IMR-90 (cell line): ENCODE measurements around the gene MPZL1. TPM values are rescaled to one million over a fixed set of nuclear protein-coding genes. Genes with fewer than 3 reads are reported as not detected.

ENCODE experiments used
- ATAC-seq: fragments of 200-7000 bp; cut with Tn5 transposase; 2 replicates; pipeline ENCODE4 v1.9.1; 2020; ENCODE audit warnings: low read depth, mild to moderate bottlenecking, moderate library complexity
- BruUV-seq: library from RNA; stranded (reverse); fragments of 400-500 nt; replicated peaks from 2 replicates; lab custom pipeline; 2021; lab: Mats Ljungman, UMichigan
- CTCF ChIA-PET: fragments of 300-600 bp; formaldehyde crosslinking; extraction: SDS; loops from one replicate; lab custom pipeline; 2021; ENCODE audit warnings: antibody characterized with exemption; lab: Yijun Ruan, JAX
- POLR2A ChIA-PET: fragments of 300-600 bp; sonication (Branson Sonifier 250); formaldehyde crosslinking; loops from one replicate; lab custom pipeline; 2022; ENCODE audit warnings: antibody characterized with exemption; ENCODE audit not compliant: unreplicated experiment; lab: Charles Lee
- DNase-seq: peaks from one replicate; pipeline ENCODE4 v3.0.0; 2013
- H2AFZ ChIP-seq: replicated peaks from 2 replicates; pipeline ENCODE3; 2013; ENCODE audit warnings: low read length, mild to moderate bottlenecking; ENCODE audit not compliant: poor library complexity
- H2AK5ac ChIP-seq: 2 replicates; pipeline ENCODE4 v1.6.1; 2013; ENCODE audit warnings: low read depth, low read length, inconsistent platforms
- H2AK9ac ChIP-seq: replicated peaks from 2 replicates; pipeline ENCODE3; 2013; ENCODE audit warnings: mild to moderate bottlenecking, low read depth, low read length, moderate library complexity; ENCODE audit not compliant: poor library complexity
- H2BK120ac ChIP-seq: 2 replicates; pipeline ENCODE4 v1.6.1; 2013; ENCODE audit warnings: low read depth, low read length, inconsistent platforms
- H2BK15ac ChIP-seq: 3 replicates; pipeline ENCODE4 v1.6.1; 2013; ENCODE audit warnings: low read depth, low read length, inconsistent platforms
- H2BK20ac ChIP-seq: 2 replicates; pipeline ENCODE4 v1.6.1; 2013; ENCODE audit warnings: low read depth, mild to moderate bottlenecking, inconsistent platforms, low read length, moderate library complexity
- H2BK5ac ChIP-seq: 2 replicates; pipeline ENCODE4 v1.6.1; 2013; ENCODE audit warnings: mild to moderate bottlenecking, low read depth, low read length, inconsistent platforms; ENCODE audit not compliant: poor library complexity, severe bottlenecking
- H3K14ac ChIP-seq: replicated peaks from 2 replicates; pipeline ENCODE4 v1.6.1; 2013; ENCODE audit warnings: low read depth, low read length, inconsistent platforms
- H3K18ac ChIP-seq: 2 replicates; pipeline ENCODE4 v1.6.1; 2013; ENCODE audit warnings: low read depth, low read length, control low read depth
- H3K23ac ChIP-seq: 2 replicates; pipeline ENCODE4 v1.6.1; 2013; ENCODE audit warnings: low read depth, low read length, inconsistent platforms
- H3K27ac ChIP-seq: 2 replicates; pipeline ENCODE4 v1.5.1; 2013; ENCODE audit warnings: mild to moderate bottlenecking, control low read depth, low read length; ENCODE audit not compliant: insufficient read depth
- H3K27me3 ChIP-seq: 2 replicates; pipeline ENCODE4 v1.6.1; 2013; ENCODE audit warnings: low read length; ENCODE audit not compliant: control insufficient read depth, insufficient read depth
- H3K36me3 ChIP-seq: 2 replicates; pipeline ENCODE4 v1.6.1; 2013; ENCODE audit warnings: low read length, mixed read lengths; ENCODE audit not compliant: control insufficient read depth, insufficient read depth
- H3K4ac ChIP-seq: 2 replicates; pipeline ENCODE4 v1.6.1; 2013; ENCODE audit warnings: low read depth, low read length, inconsistent platforms
- H3K4me1 ChIP-seq: 2 replicates; pipeline ENCODE4 v1.6.1; 2013; ENCODE audit warnings: low read length, mixed read lengths; ENCODE audit not compliant: control insufficient read depth, insufficient read depth
- H3K4me2 ChIP-seq: 2 replicates; pipeline ENCODE4 v1.6.1; 2013; ENCODE audit warnings: low read depth, mild to moderate bottlenecking, control low read depth, low read length, moderate library complexity
- H3K4me3 ChIP-seq: 2 replicates; pipeline ENCODE4 v1.5.1; 2013; ENCODE audit warnings: low read depth, mild to moderate bottlenecking, control low read depth, low read length, moderate library complexity; ENCODE audit not compliant: insufficient read depth
- H3K56ac ChIP-seq: 2 replicates; pipeline ENCODE4 v1.6.1; 2013; ENCODE audit warnings: low read length, inconsistent platforms; ENCODE audit not compliant: insufficient read depth; ENCODE audit errors: extremely low read depth
- H3K79me1 ChIP-seq, 2 experiments: 2 replicates each; pipeline ENCODE4 v1.6.1; 2013; ENCODE audit warnings: low read length in 2 of 2, inconsistent platforms in 1 of 2, low read depth in 1 of 2
- H3K9ac ChIP-seq: 2 replicates; pipeline ENCODE4 v1.6.1; 2013; ENCODE audit warnings: low read depth, low read length, control low read depth
- H3K9me1 ChIP-seq: 2 replicates; pipeline ENCODE4 v1.6.1; 2013; ENCODE audit warnings: low read length, inconsistent platforms; ENCODE audit not compliant: insufficient read depth
- H3K9me3 ChIP-seq: 2 replicates; pipeline ENCODE4 v1.6.1; 2013; ENCODE audit warnings: low read length; ENCODE audit not compliant: control insufficient read depth, insufficient read depth
- H4K20me1 ChIP-seq: 2 replicates; pipeline ENCODE4 v1.6.1; 2013; ENCODE audit warnings: low read length, inconsistent platforms; ENCODE audit not compliant: insufficient read depth
- H4K5ac ChIP-seq: 2 replicates; pipeline ENCODE4 v1.6.1; 2013; ENCODE audit warnings: mild to moderate bottlenecking, low read depth, low read length, control low read depth
- H4K8ac ChIP-seq, 2 experiments: 2 replicates each; pipeline ENCODE4 v1.6.1; 2013; ENCODE audit warnings: low read depth in 2 of 2, low read length in 2 of 2, control low read depth in 1 of 2, inconsistent platforms in 1 of 2
- H4K91ac ChIP-seq: 2 replicates; pipeline ENCODE4 v1.6.1; 2013; ENCODE audit warnings: low read depth, low read length, inconsistent platforms; ENCODE audit not compliant: insufficient read depth
- BHLHE40 ChIP-seq: fragments of 150-350 bp; IDR thresholded peaks from 2 replicates; pipeline ENCODE4 v1.6.1; 2016; ENCODE audit warnings: mild to moderate bottlenecking, low read depth, low read length
- CEBPB ChIP-seq: IDR thresholded peaks from 2 replicates; pipeline ENCODE4 v1.6.1; 2012; ENCODE audit warnings: low read depth, low read length, improper control_type of control experiment
- CHD1 ChIP-seq: IDR thresholded peaks from 2 replicates; pipeline ENCODE4 v1.6.1; 2012; ENCODE audit warnings: low read depth, low read length, improper control_type of control experiment
- FOS ChIP-seq: fragments of 150-350 bp; IDR thresholded peaks from 2 replicates; pipeline ENCODE4 v1.6.1; 2016; ENCODE audit warnings: low read depth, low read length
- MAFK ChIP-seq: IDR thresholded peaks from 2 replicates; pipeline ENCODE4 v1.6.1; 2012; ENCODE audit warnings: low read depth, low read length, improper control_type of control experiment
- MAZ ChIP-seq: IDR thresholded peaks from 2 replicates; pipeline ENCODE4 v1.6.1; 2012; ENCODE audit warnings: low read depth, mild to moderate bottlenecking, low read length, improper control_type of control experiment, moderate library complexity, borderline replicate concordance
- MXI1 ChIP-seq: IDR thresholded peaks from 2 replicates; pipeline ENCODE4 v1.6.1; 2012; ENCODE audit warnings: low read depth, mild to moderate bottlenecking, low read length, moderate library complexity, borderline replicate concordance
- NFE2L2 ChIP-seq: fragments of 150-350 bp; IDR thresholded peaks from 2 replicates; pipeline ENCODE4 v1.6.1; 2016; ENCODE audit warnings: low read depth, mild to moderate bottlenecking, low read length
- POLR2A ChIP-seq: IDR thresholded peaks from 2 replicates; pipeline ENCODE4 v1.6.1; 2012; ENCODE audit warnings: mild to moderate bottlenecking, low read depth, low read length
- RAD21 ChIP-seq: IDR thresholded peaks from 2 replicates; pipeline ENCODE4 v1.6.1; 2012; ENCODE audit warnings: low read length, improper control_type of control experiment
- RCOR1 ChIP-seq: IDR thresholded peaks from 2 replicates; pipeline ENCODE4 v1.6.1; 2012; ENCODE audit warnings: mild to moderate bottlenecking, low read length, improper control_type of control experiment; ENCODE audit not compliant: insufficient replicate concordance
- RFX5 ChIP-seq: IDR thresholded peaks from 2 replicates; pipeline ENCODE4 v1.8.0; 2012; ENCODE audit warnings: low read depth, mild to moderate bottlenecking, low read length, moderate library complexity
- SMC3 ChIP-seq: fragments of 150-350 bp; IDR thresholded peaks from 2 replicates; pipeline ENCODE4 v1.6.1; 2016; ENCODE audit warnings: low read depth, mild to moderate bottlenecking, antibody characterized with exemption, low read length, moderate library complexity
- USF2 ChIP-seq: fragments of 150-350 bp; IDR thresholded peaks from 2 replicates; pipeline ENCODE4 v1.6.1; 2017; ENCODE audit warnings: mild to moderate bottlenecking, antibody characterized with exemption, low read length, low read depth
- WGBS, 2 experiments: methylation state at CpG; one replicate each; pipeline versions ENCODE4 v1.1.5 to v1.1.7; 2013; ENCODE audit warnings: missing lambda C conversion rate in 2 of 2; ENCODE audit not compliant: insufficient read length in 1 of 2; ENCODE audit errors: extremely low coverage in 2 of 2; 5-methylcytosine and 5-hydroxymethylcytosine counted together
- dilution Hi-C: fragments of 300-500 bp; cut with HindIII; formaldehyde crosslinking; loops from one replicate; pipeline ENCODE4 v1.14.3; 2018; ENCODE audit warnings: low sequenced_read_pairs; ENCODE audit not compliant: unreplicated experiment
- in situ Hi-C: fragments of 300-500 bp; cut with MboI; formaldehyde crosslinking; loops from 3 replicates; pipeline ENCODE4 v1.14.3; 2019; ENCODE audit warnings: low sequenced_read_pairs, inconsistent platforms, mixed read lengths
- intact Hi-C: fragments of 100-400 bp; cut with micrococcal nuclease; formaldehyde crosslinking; loops from 2 replicates; pipeline ENCODE4 v1.10.0; 2022
- polyA plus RNA-seq, 3 experiments: library from polyadenylated mRNA; depleted of rRNA; stranded (reverse); fragments of >200 nt; gene quantifications; 2 replicates each; pipeline ENCODE4 v1.2.3, GENCODE V29; 2012; ENCODE audit warnings: low replicate concordance in 1 of 3
- total RNA-seq: library from RNA; depleted of rRNA; stranded (reverse); fragments of >200 nt; gene quantifications from 2 replicates; pipeline ENCODE4 v1.2.3, GENCODE V29; 2012
- TF ChIP-seq, protein P1 (sequence below): fragments of 150-350 bp; IDR thresholded peaks from 2 replicates; pipeline ENCODE4 v1.6.1; 2016; ENCODE audit warnings: low read depth, mild to moderate bottlenecking, low read length, moderate library complexity, borderline replicate concordance
- TF ChIP-seq, protein P2 (sequence below): conservative IDR thresholded peaks from 2 replicates; pipeline ENCODE4 v1.5.1; 2012; ENCODE audit warnings: mild to moderate bottlenecking, low read depth, low read length, improper control_type of control experiment

MPZL1 gene
- total and polyA plus RNA-seq, 2 of the 4 experiments (the other 2 are of a cell fraction): 55.3 to 87.3 TPM

- ChIA-PET CTCF (interaction anchor here (2.7 kb wide), 1 partner anchor 11 kb away, joined by 10 read pairs; no protein-coding TSS in a partner anchor), POLR2A (no interaction called here)
These were observed 17.1 kb upstream of the MPZL1 start for GRCh38 chr1:167704715-167705114.

More at GRCh38 chr1:167704715-167705114, 17.1 kb upstream of the MPZL1 start:
- no peak overlapping the region for H3K4me3 ChIP-seq
- H2AK9ac ChIP-seq: no peak overlapping the region
- intact Hi-C loops: loop anchor here (5.0 kb wide), 1 partner anchor 763 kb away; no protein-coding TSS in a partner anchor
- no peak overlapping the region for H3K56ac ChIP-seq
- H3K9me3 ChIP-seq: no peaks in the 10 kb centered on the region
- no peak overlapping the region for H2BK15ac ChIP-seq
- H3K36me3 ChIP-seq: no peaks in the 10 kb centered on the region
- no peak for ATAC-seq
- dilution Hi-C loops: no loop called here
- TF ChIP-seq, protein P1, sequence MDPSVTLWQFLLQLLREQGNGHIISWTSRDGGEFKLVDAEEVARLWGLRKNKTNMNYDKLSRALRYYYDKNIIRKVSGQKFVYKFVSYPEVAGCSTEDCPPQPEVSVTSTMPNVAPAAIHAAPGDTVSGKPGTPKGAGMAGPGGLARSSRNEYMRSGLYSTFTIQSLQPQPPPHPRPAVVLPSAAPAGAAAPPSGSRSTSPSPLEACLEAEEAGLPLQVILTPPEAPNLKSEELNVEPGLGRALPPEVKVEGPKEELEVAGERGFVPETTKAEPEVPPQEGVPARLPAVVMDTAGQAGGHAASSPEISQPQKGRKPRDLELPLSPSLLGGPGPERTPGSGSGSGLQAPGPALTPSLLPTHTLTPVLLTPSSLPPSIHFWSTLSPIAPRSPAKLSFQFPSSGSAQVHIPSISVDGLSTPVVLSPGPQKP: no peak
- no peak for TF ChIP-seq BHLHE40
- TF ChIP-seq CHD1: no peak
- TF ChIP-seq, protein P2, sequence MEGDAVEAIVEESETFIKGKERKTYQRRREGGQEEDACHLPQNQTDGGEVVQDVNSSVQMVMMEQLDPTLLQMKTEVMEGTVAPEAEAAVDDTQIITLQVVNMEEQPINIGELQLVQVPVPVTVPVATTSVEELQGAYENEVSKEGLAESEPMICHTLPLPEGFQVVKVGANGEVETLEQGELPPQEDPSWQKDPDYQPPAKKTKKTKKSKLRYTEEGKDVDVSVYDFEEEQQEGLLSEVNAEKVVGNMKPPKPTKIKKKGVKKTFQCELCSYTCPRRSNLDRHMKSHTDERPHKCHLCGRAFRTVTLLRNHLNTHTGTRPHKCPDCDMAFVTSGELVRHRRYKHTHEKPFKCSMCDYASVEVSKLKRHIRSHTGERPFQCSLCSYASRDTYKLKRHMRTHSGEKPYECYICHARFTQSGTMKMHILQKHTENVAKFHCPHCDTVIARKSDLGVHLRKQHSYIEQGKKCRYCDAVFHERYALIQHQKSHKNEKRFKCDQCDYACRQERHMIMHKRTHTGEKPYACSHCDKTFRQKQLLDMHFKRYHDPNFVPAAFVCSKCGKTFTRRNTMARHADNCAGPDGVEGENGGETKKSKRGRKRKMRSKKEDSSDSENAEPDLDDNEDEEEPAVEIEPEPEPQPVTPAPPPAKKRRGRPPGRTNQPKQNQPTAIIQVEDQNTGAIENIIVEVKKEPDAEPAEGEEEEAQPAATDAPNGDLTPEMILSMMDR: no peak
- TF ChIP-seq FOS: no peak
- TF ChIP-seq MAZ: no peak
- TF ChIP-seq NFE2L2: no peak
- TF ChIP-seq RAD21: no peak
- no peak for TF ChIP-seq RCOR1
- TF ChIP-seq POLR2A: no peak
- TF ChIP-seq USF2: no peak
- TF ChIP-seq MAFK: no peak
- TF ChIP-seq MXI1: no peak
- no peak for TF ChIP-seq CEBPB
- TF ChIP-seq RFX5: no peak
- no peak for TF ChIP-seq SMC3
- H3K9ac ChIP-seq: no peak overlapping the region
- WGBS, 2 experiments: no CpG with 5 or more reads among the region's 2 CpGs
- no peak overlapping the region for H2BK20ac ChIP-seq
- BruUV-seq: no TSS peak
- peaks cover 44% of the 10 kb centered on the region for H3K27me3 ChIP-seq
- no peak overlapping the region for H2BK5ac ChIP-seq
- H3K27ac ChIP-seq: no peak overlapping the region
- H3K79me1 ChIP-seq: no peaks in the 10 kb centered on the region
- H3K18ac ChIP-seq: no peak overlapping the region
- H4K8ac ChIP-seq: no peak overlapping the region
- H4K91ac ChIP-seq: no peak overlapping the region
- no peak overlapping the region for H3K14ac ChIP-seq
- H4K20me1 ChIP-seq: no peaks in the 10 kb centered on the region
- H3K9me1 ChIP-seq: no peaks in the 10 kb centered on the region
- H3K23ac ChIP-seq: no peak overlapping the region
- H4K5ac ChIP-seq: no peak overlapping the region
- H2AK5ac ChIP-seq: no peak overlapping the region
- in situ Hi-C loops: no loop called here
- DNase-seq: no peak
- no peaks in the 10 kb centered on the region for H3K4me1 ChIP-seq
- no peak overlapping the region for H3K4me2 ChIP-seq
- H2BK120ac ChIP-seq: no peak overlapping the region
- no peak overlapping the region for H3K4ac ChIP-seq
- no peak overlapping the region for H2AFZ ChIP-seq
